ENCODE measurements around the gene PTP4A2.

PTP4A2 gene

DNA sequence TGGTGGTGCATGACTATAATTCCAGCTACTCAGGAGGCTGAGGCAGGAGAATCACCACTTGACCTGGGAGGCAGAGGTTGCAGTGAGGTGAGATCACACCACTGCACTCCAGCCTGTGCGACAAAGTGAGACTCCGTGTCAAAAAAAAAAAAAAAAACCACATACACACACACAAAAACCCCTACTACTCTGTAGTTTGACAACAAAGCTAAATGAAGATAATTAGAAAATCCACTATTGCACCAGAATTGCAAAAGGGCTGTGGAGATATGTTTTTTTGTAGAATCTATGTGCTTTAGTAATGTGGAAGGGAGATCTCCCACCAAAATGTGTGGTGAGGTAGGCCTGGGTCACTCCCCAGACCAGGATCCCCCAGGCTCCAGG lies 43.3 kb upstream of the PTP4A2 start:
- Histone ChIP-seq H3K4me3 (replicated peaks; ENCODE audit: low read depth, low read length) (no peak overlapping the region), H3K36me3 (ENCODE audit: control insufficient read depth, insufficient read depth, low read length) (no peaks in the 10 kb centered on the region), H3K27me3 (replicated peaks; ENCODE audit: control insufficient read depth, insufficient read depth, low read length) (no peaks in the 10 kb centered on the region)
- DNase-seq (ENCODE audit: extremely low read depth, insufficient read length), result no peak
- no peak for TF ChIP-seq CTCF (IDR thresholded peaks at IDR 0.05; ENCODE audit: insufficient read depth, low read length, poor library complexity, severe bottlenecking)

- Histone ChIP-seq H3K27me3 (replicated peaks; ENCODE audit: control insufficient read depth, insufficient read depth, low read length) (no peaks in the 10 kb centered on the region), H3K4me3 (replicated peaks; ENCODE audit: low read depth, low read length) (no peak overlapping the region), H3K36me3 (ENCODE audit: control insufficient read depth, insufficient read depth, low read length) (no peaks in the 10 kb centered on the region)
- peak; percentile 52 for DNase-seq (ENCODE audit: extremely low read depth, insufficient read length)
- TF ChIP-seq CTCF (IDR thresholded peaks at IDR 0.05; ENCODE audit: insufficient read depth, low read length, poor library complexity, severe bottlenecking), result no peak
Measured at GRCh38 chr1:31980835-31981455, 42.8 kb upstream of the PTP4A2 start.

GRCh38 chr1:31978843-31979400 lies 40.8 kb upstream of the PTP4A2 start:
- H3K36me3 ChIP-seq (ENCODE audit: control insufficient read depth, insufficient read depth, low read length), result no peaks in the 10 kb centered on the region
- no peak for DNase-seq (ENCODE audit: extremely low read depth, insufficient read length)
- H3K27me3 ChIP-seq (replicated peaks; ENCODE audit: control insufficient read depth, insufficient read depth, low read length), result no peaks in the 10 kb centered on the region
- no peak overlapping the region for H3K4me3 ChIP-seq (replicated peaks; ENCODE audit: low read depth, low read length)
- no peak for TF ChIP-seq CTCF (IDR thresholded peaks at IDR 0.05; ENCODE audit: insufficient read depth, low read length, poor library complexity, severe bottlenecking)

DNA sequence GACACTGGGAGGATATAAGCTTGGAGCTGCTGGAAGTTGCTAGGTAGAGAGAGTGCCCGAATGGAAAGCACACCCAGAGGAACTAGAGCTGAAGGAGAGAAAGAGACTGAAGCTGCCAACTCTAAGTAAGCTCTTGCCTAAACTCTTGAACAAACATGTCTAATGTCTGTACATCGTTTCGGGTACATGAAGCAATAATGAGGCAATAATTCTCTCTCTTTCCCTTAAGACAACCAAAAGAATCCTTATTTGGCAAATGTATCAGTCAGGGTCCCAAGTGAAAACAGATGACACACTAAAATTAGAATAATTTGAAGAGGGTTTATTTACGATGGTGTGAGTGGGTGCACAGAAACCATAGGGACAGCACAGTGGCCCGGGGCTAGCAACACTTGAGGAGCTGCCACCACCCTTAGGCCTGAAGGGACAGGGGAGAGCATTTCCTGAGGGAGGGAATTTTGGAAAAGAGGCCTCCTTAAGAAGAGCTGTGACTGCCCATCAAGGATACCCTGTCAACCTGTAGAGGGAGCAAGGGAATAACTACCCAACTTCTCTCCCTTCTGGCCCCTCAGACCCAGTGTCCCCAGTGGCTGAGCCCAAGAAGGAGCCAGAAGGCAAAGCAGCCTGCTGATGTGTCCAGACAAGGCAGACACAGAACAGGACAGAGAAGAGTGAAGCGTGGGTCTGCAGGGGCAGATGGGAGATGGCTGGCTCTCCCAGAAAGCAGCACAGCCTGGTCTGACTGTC lies 39.4 kb upstream of the PTP4A2 start:
- Histone ChIP-seq H3K4me3 (replicated peaks; ENCODE audit: low read depth, low read length) (no peak overlapping the region), H3K27me3 (replicated peaks; ENCODE audit: control insufficient read depth, insufficient read depth, low read length) (no peaks in the 10 kb centered on the region), H3K36me3 (ENCODE audit: control insufficient read depth, insufficient read depth, low read length) (no peaks in the 10 kb centered on the region)
- TF ChIP-seq CTCF (IDR thresholded peaks at IDR 0.05; ENCODE audit: insufficient read depth, low read length, poor library complexity, severe bottlenecking), result peak; percentile 46
- no peak for DNase-seq (ENCODE audit: extremely low read depth, insufficient read length)

GRCh38 chr1:31976401-31976800 lies 38.2 kb upstream of the PTP4A2 start:
- no peaks in the 10 kb centered on the region for H3K36me3 ChIP-seq (ENCODE audit: control insufficient read depth, insufficient read depth, low read length)
- DNase-seq (ENCODE audit: extremely low read depth, insufficient read length), result no peak
- TF ChIP-seq CTCF (IDR thresholded peaks at IDR 0.05; ENCODE audit: insufficient read depth, low read length, poor library complexity, severe bottlenecking), result no peak
- no peaks in the 10 kb centered on the region for H3K27me3 ChIP-seq (replicated peaks; ENCODE audit: control insufficient read depth, insufficient read depth, low read length)
- H3K4me3 ChIP-seq (replicated peaks; ENCODE audit: low read depth, low read length), result no peak overlapping the region

Measured in GM06990 (cell line).